ENCODE measurements around the gene RAB37. TPM values are rescaled to one million over a fixed set of nuclear protein-coding genes. Genes with fewer than 3 reads are reported as not detected.

Gene RAB37
- total and polyA plus RNA-seq, 2 of the 8 experiments (the other 6 are each of a cell fraction or from before 2014, with no cell fraction given): 5.5 to 6.1 TPM

- H3K23ac ChIP-seq (ENCODE audit: insufficient read length): no peak overlapping the region
- H4K8ac ChIP-seq (ENCODE audit: extremely low read depth, insufficient read depth, low read length): no peak overlapping the region
- H3K79me2 ChIP-seq (ENCODE audit: control insufficient read depth in 1 of 2, insufficient read depth in 2 of 2, low read length in 2 of 2): peaks cover 0 to 8% of the 10 kb centered on the region in 2 experiments; a peak in 1 of 4 replicates
- no peak overlapping the region for H2BK20ac ChIP-seq (ENCODE audit: low read length)
- H3K14ac ChIP-seq (ENCODE audit: insufficient read length): no peak overlapping the region
- H2BK12ac ChIP-seq (ENCODE audit: low read depth, low read length): no peak overlapping the region
- H2BK5ac ChIP-seq (ENCODE audit: low read depth, low read length): no peak overlapping the region
- H2AK5ac ChIP-seq (ENCODE audit: low read depth, low read length): no peak overlapping the region
- no peak overlapping the region; a peak in 1 of 7 replicates for H3K9ac ChIP-seq (replicated peaks in 1 of 4; ENCODE audit: extremely low read depth in 1 of 4, low read depth in 3 of 4, low read length in 3 of 4)
- H3K56ac ChIP-seq (replicated peaks; ENCODE audit: insufficient read length, low read depth, low read length): no peak overlapping the region
- H3K27ac ChIP-seq (ENCODE audit: low read depth, low read length): no peak overlapping the region; the same call in 1 of the 2 replicates
- ChIA-PET POLR2A (ENCODE audit: partially characterized antibody) (interaction anchor here (0.9 to 3.8 kb wide), 9 partner anchors 10 to 92 kb away, joined by 3 to 44 read pairs (median 4); partner anchors contain the start of gene RAB37), CTCF (ENCODE audit: partially characterized antibody) (interaction anchor here (0.7 to 99.6 kb wide), 19 partner anchors 9 to 391 kb away, joined by 3 to 2981 read pairs (median 8); partner anchors contain the start of genes FDXR, GRIN2C, NHERF1 and RAB37)
- no peak overlapping the region for H3K4me2 ChIP-seq (ENCODE audit: insufficient read depth in 1 of 2, low read depth in 2 of 2, low read length in 2 of 2)
- H3K9me3 ChIP-seq (ENCODE audit: insufficient read depth in 2 of 2, low read depth in 1 of 2, low read length in 1 of 2): no peaks in the 10 kb centered on the region
- H4K20me1 ChIP-seq (replicated peaks in 1 of 2; ENCODE audit: control insufficient read depth in 1 of 2, insufficient read depth in 2 of 2, low read length in 2 of 2): peaks cover 7 to 10% of the 10 kb centered on the region in 2 experiments
- FAIRE-seq (no peak), DNase-seq (ENCODE audit: low read depth in 1 of 2, low spot score in 2 of 2) (peak in 1 of 2 experiments; percentile 82)
- H2BK15ac ChIP-seq (ENCODE audit: low read length): no peak overlapping the region
- H3K23me2 ChIP-seq (ENCODE audit: low read depth, low read length): peaks cover 4% of the 10 kb centered on the region
- peaks cover 0 to 2% (median under 1%) of the 10 kb centered on the region in 4 experiments; a peak in 3 of 7 replicates for H3K4me1 ChIP-seq (replicated peaks in 1 of 4; ENCODE audit: control insufficient read depth in 3 of 4, insufficient read depth in 4 of 4, low read length in 3 of 4)
- peaks cover 5% of the 10 kb centered on the region; the same call in 1 of the 2 replicates for H3K79me1 ChIP-seq (ENCODE audit: low read depth, low read length)
- no peaks in the 10 kb centered on the region for H3K27me3 ChIP-seq (replicated peaks in 1 of 4; ENCODE audit: control insufficient read depth in 3 of 4, extremely low read depth in 1 of 4, insufficient read depth in 3 of 4, low read length in 3 of 4)
- no peak overlapping the region for H2BK120ac ChIP-seq (replicated peaks; ENCODE audit: low read depth, low read length)
- no peak overlapping the region for H3K4me3 ChIP-seq (ENCODE audit: extremely low read depth in 1 of 4, insufficient read depth in 2 of 4, low read depth in 3 of 4, low read length in 4 of 4)
- H2AFZ ChIP-seq (ENCODE audit: low read length): no peak overlapping the region
- H3K4ac ChIP-seq (replicated peaks; ENCODE audit: insufficient read length, low read depth, low read length): no peak overlapping the region
- 70% methylated on average over 16 of the region's 16 CpGs; no CpG with 5 or more reads in 1 of the 2 experiments for WGBS, 2 experiments (ENCODE audit: extremely low coverage in 1 of 2, insufficient coverage in 1 of 2, insufficient read length in 1 of 2, insufficient replicate concordance in 2 of 2, low coverage in 1 of 2, low lambda C conversion rate in 2 of 2, missing lambda C conversion rate in 1 of 2)
- no peak overlapping the region for H4K91ac ChIP-seq (replicated peaks; ENCODE audit: insufficient read length, low read length)
- H4K5ac ChIP-seq (ENCODE audit: insufficient read length, low read depth, low read length): no peak overlapping the region
- H3K18ac ChIP-seq (ENCODE audit: extremely low read depth, low read length): no peak overlapping the region
- H3K36me3 ChIP-seq (ENCODE audit: control insufficient read depth in 2 of 4, insufficient read depth in 4 of 4, low read length in 3 of 4): peaks cover 2 to 40% (median 19%) of the 10 kb centered on the region in 4 experiments; a peak in 6 of 8 replicates
- TF ChIP-seq GTF2F1 (IDR thresholded peaks at IDR 0.05; ENCODE audit: borderline replicate concordance, low read depth, low read length) (no peak), SP2 (IDR thresholded peaks at IDR 0.05; ENCODE audit: low read length) (no peak)
Measured at GRCh38 chr17:74770498-74771318, 33.7 kb downstream of the RAB37 start.

Measured in H1 (cell line).